Common myeloid progenitor, CD34-positive (primary cell): ENCODE results near the gene ACRBP.

Experiments used
- CTCF ChIA-PET: fragments of 350-600 bp; sonication (Branson Sonifier 250); formaldehyde crosslinking; loops from one replicate; lab custom pipeline; 2021; ENCODE audit warnings: antibody characterized with exemption; lab: Charles Lee
- POLR2A ChIA-PET: fragments of 350-600 bp; sonication (Branson Sonifier 250); formaldehyde crosslinking; loops from one replicate; lab custom pipeline; 2021; ENCODE audit warnings: antibody characterized with exemption; lab: Charles Lee
- DNase-seq, 3 donors: peaks; one replicate each; pipeline versions ENCODE4 v3.0.0 to v3.0.0-alpha.2; 2013
- H3K27ac ChIP-seq, 2 experiments: 1 replicate in 1 of 2; 2 replicates in 1 of 2; pipeline ENCODE4 v1.7.0; 2013; ENCODE audit warnings: inconsistent platforms in 2 of 2, low read length in 2 of 2, mild to moderate bottlenecking in 2 of 2, low read depth in 1 of 2, moderate library complexity in 1 of 2; ENCODE audit not compliant: severe bottlenecking in 2 of 2, insufficient read depth in 1 of 2, poor library complexity in 1 of 2
- H3K27me3 ChIP-seq, 5 experiments: replicated peaks in 2 of 5; 1 replicate in 3 of 5; 2 replicates in 2 of 5; pipeline versions ENCODE4 v1.6.1 to v1.7.0; 2013; ENCODE audit warnings: low read length in 4 of 5, mild to moderate bottlenecking in 2 of 5, moderate library complexity in 2 of 5, inconsistent platforms in 1 of 5; ENCODE audit not compliant: insufficient read depth in 5 of 5, control insufficient read depth in 4 of 5
- H3K36me3 ChIP-seq, 4 experiments: 1 replicate in 2 of 4; 2 replicates in 2 of 4; pipeline versions ENCODE4 v1.6.1 to v1.7.0; 2013; ENCODE audit warnings: low read length in 3 of 4, control low read depth in 1 of 4, mild to moderate bottlenecking in 1 of 4; ENCODE audit not compliant: control insufficient read depth in 4 of 4, insufficient read depth in 4 of 4
- H3K4me1 ChIP-seq, 4 experiments: 1 replicate in 3 of 4; 2 replicates in 1 of 4; pipeline versions ENCODE4 v1.6.1 to v1.7.1; 2013; ENCODE audit warnings: low read length in 3 of 4, mild to moderate bottlenecking in 3 of 4, control low read depth in 1 of 4, inconsistent platforms in 1 of 4, moderate library complexity in 1 of 4; ENCODE audit not compliant: control insufficient read depth in 4 of 4, insufficient read depth in 4 of 4; ENCODE audit errors: control extremely low read depth in 1 of 4
- H3K4me3 ChIP-seq, 7 experiments: 1 replicate in 4 of 7; 2 replicates in 3 of 7; pipeline versions ENCODE4 v1.5.1 to v1.7.0; 2013; ENCODE audit warnings: mild to moderate bottlenecking in 7 of 7, low read length in 6 of 7, moderate library complexity in 6 of 7, inconsistent platforms in 2 of 7, low read depth in 2 of 7, control low read depth in 1 of 7; ENCODE audit not compliant: insufficient read depth in 4 of 7, control insufficient read depth in 1 of 7; ENCODE audit errors: extremely low read depth in 1 of 7
- H3K9me3 ChIP-seq, 5 experiments: 1 replicate in 4 of 5; 2 replicates in 1 of 5; pipeline versions ENCODE4 v1.6.1 to v1.7.1; 2013; ENCODE audit warnings: low read length in 4 of 5, mild to moderate bottlenecking in 2 of 5, inconsistent platforms in 1 of 5, low read depth in 1 of 5, moderate library complexity in 1 of 5; ENCODE audit not compliant: control insufficient read depth in 4 of 5, insufficient read depth in 2 of 5; ENCODE audit errors: control extremely low read depth in 1 of 5
- WGBS: methylation state at CpG from one replicate; pipeline ENCODE4 v1.1.5; 2013; ENCODE audit not compliant: insufficient coverage; 5-methylcytosine and 5-hydroxymethylcytosine counted together

Gene ACRBP

GRCh38 chr12:6620885-6621274 lies 26.4 kb downstream of the ACRBP start:
- Histone ChIP-seq H3K27me3 (no peaks in the 10 kb centered on the region), H3K4me3 (peak overlapping the region in 3 of 7 experiments; percentile 14 to 54 (median 48)), H3K4me1 (peaks cover 4 to 31% (median 25%) of the 10 kb centered on the region in 4 experiments), H3K36me3 (no peaks in the 10 kb centered on the region), H3K27ac (no peak overlapping the region), H3K9me3 (no peaks in the 10 kb centered on the region)
- ChIA-PET CTCF (interaction anchor here (0.7 to 7.8 kb wide), 29 partner anchors 8 to 213 kb away, joined by 3 to 69 read pairs (median 4); partner anchors contain the start of genes ACRBP, LPAR5, MLF2 and ZNF384), POLR2A (interaction anchor here (0.5 to 1.0 kb wide), 6 partner anchors 8 to 69 kb away, joined by 3 read pairs; no protein-coding TSS in a partner anchor)
- 91% methylated on average over 28 of the region's 29 CpGs for WGBS
- DNase-seq = no peak

DNA sequence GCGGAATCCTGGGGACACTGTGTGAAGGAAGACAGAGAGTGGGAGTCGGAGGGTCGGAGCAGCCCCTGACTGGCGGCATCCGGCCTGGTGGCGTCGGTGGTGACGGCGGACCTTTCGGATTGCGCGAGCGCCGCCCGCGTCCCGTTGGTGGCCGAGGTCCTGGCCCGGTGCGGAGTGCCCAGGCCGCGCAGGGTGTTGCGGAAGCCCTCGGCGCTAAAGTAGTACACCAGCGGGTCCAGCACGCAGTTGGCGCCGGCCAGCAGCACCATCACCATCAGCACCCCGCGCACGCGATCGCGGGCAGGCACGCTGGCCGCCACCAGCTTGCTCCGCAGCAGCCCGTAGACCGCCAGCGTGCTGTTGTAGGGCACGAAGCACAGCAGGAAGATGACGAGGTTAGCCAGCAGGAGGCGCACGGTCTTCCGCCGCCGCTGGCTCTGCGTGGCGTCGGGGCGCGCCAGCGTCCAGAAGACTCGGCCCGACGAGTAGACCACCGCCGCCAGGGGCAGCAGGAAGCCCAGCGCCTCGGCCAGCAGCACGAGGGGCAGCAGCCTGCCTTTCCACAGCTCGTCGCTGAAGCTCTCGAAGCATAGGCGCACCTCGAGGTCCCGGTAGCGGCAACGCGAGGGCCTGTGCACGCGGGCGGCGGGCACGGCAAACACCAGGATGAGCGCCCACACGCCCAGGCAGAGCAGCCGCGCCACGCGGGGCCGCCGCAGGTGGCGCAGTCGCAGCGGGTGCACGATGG lies 26.9 kb downstream of the ACRBP start:
- peak overlapping the region in 3 of 7 experiments; percentile 14 to 54 (median 48) for H3K4me3 ChIP-seq
- H3K27me3 ChIP-seq = no peaks in the 10 kb centered on the region
- DNase-seq = peak; percentile 75 to 82 (median 80)
- H3K9me3 ChIP-seq = no peaks in the 10 kb centered on the region
- H3K4me1 ChIP-seq = peaks cover 4 to 34% (median 30%) of the 10 kb centered on the region in 4 experiments
- ChIA-PET POLR2A (interaction anchor here (0.5 to 0.6 kb wide), 2 partner anchors 41 to 43 kb away, joined by 3 read pairs; no protein-coding TSS in a partner anchor), CTCF (interaction anchor here (0.6 to 7.8 kb wide), 33 partner anchors 8 to 213 kb away, joined by 3 to 69 read pairs (median 4); partner anchors contain the start of genes ACRBP, LPAR5, MLF2 and ZNF384)
- WGBS = 48% methylated on average over 84 of the region's 88 CpGs
- no peak overlapping the region for H3K27ac ChIP-seq
- no peaks in the 10 kb centered on the region for H3K36me3 ChIP-seq

- Histone ChIP-seq H3K4me1 (peaks cover 4 to 41% (median 38%) of the 10 kb centered on the region in 4 experiments), H3K27me3 (no peaks in the 10 kb centered on the region), H3K9me3 (no peaks in the 10 kb centered on the region), H3K36me3 (no peaks in the 10 kb centered on the region), H3K4me3 (no peak overlapping the region), H3K27ac (no peak overlapping the region)
- CTCF ChIA-PET = interaction anchor here (0.6 to 7.8 kb wide), 23 partner anchors 9 to 203 kb away, joined by 3 to 69 read pairs (median 3); partner anchors contain the start of genes ACRBP, CD4, GPR162 and LPAR5
- 0% methylated on average over 1 of the region's 5 CpGs for WGBS
- POLR2A ChIA-PET = interaction anchor here (0.7 kb wide), 1 partner anchor 25 kb away, joined by 3 read pairs; no protein-coding TSS in a partner anchor
- DNase-seq = no peak
Measured at GRCh38 chr12:6618483-6619225, 28.6 kb downstream of the ACRBP start.

DNA sequence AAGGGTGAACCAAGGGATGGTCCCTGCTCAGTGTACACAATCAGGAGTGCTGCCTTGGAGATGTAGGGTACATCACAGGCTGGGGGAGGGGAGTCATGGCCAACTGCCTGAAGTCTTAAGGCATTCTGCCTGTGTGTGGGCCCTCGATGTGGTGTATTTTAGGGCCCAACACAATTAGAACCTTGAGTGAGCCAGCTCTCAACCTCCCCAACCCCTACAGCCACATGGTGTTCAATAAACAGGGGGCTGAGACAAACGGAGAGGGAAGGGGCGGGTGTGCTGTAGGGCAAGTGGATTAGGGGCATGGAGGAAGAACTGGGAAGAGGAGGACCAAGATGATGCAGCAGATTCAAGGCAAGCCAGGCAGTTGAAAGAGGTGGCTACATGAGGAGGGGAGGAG lies 31.4 kb downstream of the ACRBP start:
- H3K27me3 ChIP-seq = no peaks in the 10 kb centered on the region
- 25% methylated on average over 2 of the region's 3 CpGs for WGBS

GRCh38 chr12:6614513-6615172 lies 32.6 kb downstream of the ACRBP start:
- H3K36me3 ChIP-seq = no peaks in the 10 kb centered on the region
- no peak for DNase-seq
- H3K4me3 ChIP-seq = no peak overlapping the region
- H3K4me1 ChIP-seq = peaks cover 16 to 65% (median 49%) of the 10 kb centered on the region in 4 experiments
- peak overlapping the region in 1 of 2 experiments; percentile 72 for H3K27ac ChIP-seq
- H3K27me3 ChIP-seq = no peaks in the 10 kb centered on the region
- CTCF ChIA-PET = interaction anchor here (0.6 to 3.2 kb wide), 13 partner anchors 10 to 81 kb away, joined by 3 to 12 read pairs (median 4); partner anchors contain the start of gene ZNF384
- POLR2A ChIA-PET = interaction anchor here (1.6 to 3.3 kb wide), 2 partner anchors 46 to 74 kb away, joined by 3 to 14 read pairs; partner anchors contain the start of genes NOP2 and ZNF384
- no peaks in the 10 kb centered on the region for H3K9me3 ChIP-seq
- WGBS = 83% methylated on average over 7 of the region's 7 CpGs

More for the DNA sequence above, 31.4 kb downstream of the ACRBP start:
- Histone ChIP-seq H3K9me3 (no peaks in the 10 kb centered on the region), H3K36me3 (no peaks in the 10 kb centered on the region), H3K27ac (peak overlapping the region in 1 of 2 experiments; percentile 12), H3K4me3 (no peak overlapping the region), H3K4me1 (peaks cover 16 to 61% (median 53%) of the 10 kb centered on the region in 4 experiments)
- CTCF ChIA-PET = interaction anchor here (0.6 to 3.2 kb wide), 9 partner anchors 8 to 83 kb away, joined by 3 to 12 read pairs (median 5); no protein-coding TSS in a partner anchor
- DNase-seq = no peak
- POLR2A ChIA-PET = interaction anchor here (1.1 kb wide), 1 partner anchor 53 kb away, joined by 4 read pairs; no protein-coding TSS in a partner anchor
